Left ventricle myocardium inferior (tissue), 1 donor: ENCODE measurements around the gene BCLAF3. TPM values are rescaled to one million over a fixed set of nuclear protein-coding genes. Genes with fewer than 3 reads are reported as not detected.

Experiments used
- DNase-seq: peaks from one replicate; pipeline ENCODE4 v3.0.0-alpha.2; 2020
- H3K27ac ChIP-seq: fragments of 200-600 bp; replicated peaks from 2 replicates; pipeline ENCODE4 v1.8.0; 2021
- H3K27me3 ChIP-seq: fragments of 200-600 bp; 2 replicates; pipeline ENCODE4 v1.8.0; 2021; ENCODE audit warnings: low read depth
- H3K36me3 ChIP-seq: fragments of 200-600 bp; 2 replicates; pipeline ENCODE4 v1.8.0; 2021
- H3K4me1 ChIP-seq: fragments of 200-600 bp; 2 replicates; pipeline ENCODE4 v1.8.0; 2021
- H3K4me3 ChIP-seq: fragments of 200-600 bp; 2 replicates; pipeline ENCODE4 v1.8.0; 2021; ENCODE audit warnings: mild to moderate bottlenecking, moderate library complexity
- H3K9me3 ChIP-seq: fragments of 200-600 bp; replicated peaks from 2 replicates; pipeline ENCODE4 v1.8.0; 2021
- CTCF ChIP-seq: fragments of 200-600 bp; IDR thresholded peaks from 2 replicates; pipeline ENCODE4 v1.8.0; 2021; ENCODE audit warnings: antibody characterized with exemption, mild to moderate bottlenecking, borderline replicate concordance
- intact Hi-C: fragments of 100-400 bp; cut with micrococcal nuclease; formaldehyde crosslinking; loops from one replicate; pipeline ENCODE4 v1.11.0; 2022
- total RNA-seq: library from RNA; stranded (reverse); fragmentation: NEBNext Ultra II Directional; extraction: Animal tissue kit (Norgen Biotek cat#: 25700); gene quantifications from one replicate; pipeline ENCODE4 v1.2.1, GENCODE V29; 2021
- donor health status: DM: no; HTN: yes; CAD: no; lungs with severe emphysema.

The BCLAF3 gene
- total RNA-seq, 1 donor from 2014 or later, result 7.7 TPM

GRCh38 chrX:20028588-20028987, 37.7 kb upstream of the BCLAF3 start:
- TF ChIP-seq CTCF, result no peak
- Histone ChIP-seq H3K4me3 (no peak overlapping the region), H3K4me1 (no peaks in the 10 kb centered on the region), H3K36me3 (no peaks in the 10 kb centered on the region), H3K27me3 (no peaks in the 10 kb centered on the region), H3K27ac (no peak overlapping the region), H3K9me3 (no peaks in the 10 kb centered on the region)
- intact Hi-C loops, result no loop called here
- no peak for DNase-seq

- Histone ChIP-seq H3K27me3 (no peaks in the 10 kb centered on the region), H3K9me3 (no peaks in the 10 kb centered on the region), H3K27ac (no peak overlapping the region), H3K4me1 (no peaks in the 10 kb centered on the region), H3K4me3 (no peak overlapping the region), H3K36me3 (no peaks in the 10 kb centered on the region)
- intact Hi-C loops, result no loop called here
- no peak for DNase-seq
- no peak for TF ChIP-seq CTCF
These were observed 35.4 kb upstream of the BCLAF3 start for GRCh38 chrX:20026278-20026677.

GRCh38 chrX:20019672-20020365, 29.0 kb upstream of the BCLAF3 start:
- DNase-seq, result peak; percentile 40
- Histone ChIP-seq H3K36me3 (no peaks in the 10 kb centered on the region), H3K4me1 (no peaks in the 10 kb centered on the region), H3K4me3 (no peak overlapping the region), H3K27me3 (no peaks in the 10 kb centered on the region), H3K27ac (no peak overlapping the region), H3K9me3 (no peaks in the 10 kb centered on the region)
- TF ChIP-seq CTCF, result no peak
- intact Hi-C loops, result no loop called here

- DNase-seq, result no peak
- Histone ChIP-seq H3K9me3 (no peaks in the 10 kb centered on the region), H3K4me1 (no peaks in the 10 kb centered on the region), H3K4me3 (no peak overlapping the region), H3K36me3 (no peaks in the 10 kb centered on the region), H3K27me3 (no peaks in the 10 kb centered on the region), H3K27ac (no peak overlapping the region)
- intact Hi-C loops, result no loop called here
- TF ChIP-seq CTCF, result no peak
These were observed 25.7 kb upstream of the BCLAF3 start for GRCh38 chrX:20016616-20016945.

- TF ChIP-seq CTCF, result no peak
- H3K27ac ChIP-seq, result no peak overlapping the region
- no peaks in the 10 kb centered on the region for H3K4me1 ChIP-seq
- H3K4me3 ChIP-seq, result no peak overlapping the region
- H3K36me3 ChIP-seq, result no peaks in the 10 kb centered on the region
- no peak for DNase-seq
- no peaks in the 10 kb centered on the region for H3K27me3 ChIP-seq
- H3K9me3 ChIP-seq, result no peaks in the 10 kb centered on the region
- intact Hi-C loops, result no loop called here
These were observed 25.2 kb upstream of the BCLAF3 start for GRCh38 chrX:20015945-20016615.
